Spinal cord (tissue), 10 donors: ENCODE data around the gene AKT2. TPM values are rescaled to one million over a fixed set of nuclear protein-coding genes. Genes with fewer than 3 reads are reported as not detected.

Experiments
- DNase-seq, 6 donors: peaks; one replicate each; pipeline versions ENCODE4 v3.0.0 to v3.0.0-alpha.2; 2013 to 2015; ENCODE audit warnings: low spot score in 6 of 6, low read depth in 4 of 6
- H3K27ac ChIP-seq: one replicate; pipeline ENCODE4 v1.5.1; 2013; ENCODE audit warnings: low read depth, low read length, control low read depth
- H3K27me3 ChIP-seq: one replicate; pipeline ENCODE4 v1.6.1; 2013; ENCODE audit warnings: low read length; ENCODE audit not compliant: control insufficient read depth, insufficient read depth
- H3K36me3 ChIP-seq: one replicate; pipeline ENCODE4 v1.6.1; 2013; ENCODE audit warnings: low read length; ENCODE audit not compliant: control insufficient read depth, insufficient read depth
- H3K4me1 ChIP-seq: one replicate; pipeline ENCODE4 v1.6.1; 2013; ENCODE audit warnings: low read length; ENCODE audit not compliant: control insufficient read depth, insufficient read depth
- H3K4me3 ChIP-seq: one replicate; pipeline ENCODE4 v1.5.1; 2013; ENCODE audit warnings: low read depth, low read length, control low read depth
- H3K9me3 ChIP-seq: one replicate; pipeline ENCODE4 v1.6.1; 2013; ENCODE audit warnings: low read length; ENCODE audit not compliant: control insufficient read depth, insufficient read depth
- WGBS: methylation state at CpG from one replicate; pipeline ENCODE4 v1.1.5; 2013; ENCODE audit warnings: missing lambda C conversion rate; ENCODE audit not compliant: insufficient coverage; 5-methylcytosine and 5-hydroxymethylcytosine counted together
- polyA plus RNA-seq, 2 donors: library from polyadenylated mRNA; unstranded; fragments of 120-200 nt; gene quantifications; one replicate each; pipeline ENCODE4 v1.2.1, GENCODE V29; 2013; ENCODE audit not compliant: insufficient read length in 2 of 2
- total RNA-seq, 2 donors: library from RNA; depleted of rRNA in 1 of 2; stranded (reverse); fragments of 120-200 nt in 1 of 2; fragments of >200 nt in 1 of 2; gene quantifications; one replicate each; pipeline versions ENCODE4 v1.2.3 to v1.2.4, GENCODE V29; 2013 to 2014
- donor health status: healthy.

The AKT2 gene
- total and polyA plus RNA-seq, 4 donors = 62.8 to 210 (median 140) TPM

DNA sequence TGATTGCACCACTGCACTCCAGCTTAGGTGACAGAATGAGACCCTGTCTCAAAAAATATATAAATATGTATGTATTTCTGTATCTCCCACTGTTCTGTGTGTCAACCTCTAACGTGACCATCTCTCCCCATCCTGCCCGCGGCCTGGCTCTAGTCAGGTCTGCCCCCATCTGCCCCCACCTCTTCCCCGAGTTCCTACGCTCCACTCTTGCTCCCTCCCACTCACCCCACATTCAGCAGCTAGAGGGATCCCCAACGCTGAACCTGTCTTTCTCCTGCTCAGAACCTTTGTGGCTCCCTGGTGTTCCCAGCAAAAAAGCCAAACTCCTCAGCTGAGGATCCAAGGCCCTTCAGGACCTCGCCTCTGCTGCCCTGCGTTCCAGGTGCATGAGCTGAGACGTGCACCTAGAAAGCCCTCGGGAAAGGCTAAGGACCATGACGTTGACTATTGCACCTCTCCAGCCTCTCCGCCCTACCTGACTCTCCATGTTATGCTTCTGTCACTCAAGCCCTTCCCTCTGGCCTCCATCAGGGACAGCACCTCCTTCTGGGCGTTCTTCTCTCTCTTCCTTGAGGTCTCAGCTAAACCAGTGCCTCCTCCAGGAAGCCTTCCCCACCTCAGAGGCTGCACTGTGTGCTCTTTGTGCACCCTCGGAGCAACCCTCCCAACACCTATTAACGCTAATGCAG lies 18.1 kb downstream of the AKT2 start:
- no peak overlapping the region for H3K4me3 ChIP-seq
- no peak overlapping the region for H3K27ac ChIP-seq
- H3K9me3 ChIP-seq = no peaks in the 10 kb centered on the region
- no peaks in the 10 kb centered on the region for H3K27me3 ChIP-seq
- 85% methylated on average over 15 of the region's 15 CpGs for WGBS
- no peak for DNase-seq
- H3K36me3 ChIP-seq = peaks cover 70% of the 10 kb centered on the region
- H3K4me1 ChIP-seq = peaks cover 35% of the 10 kb centered on the region

DNA sequence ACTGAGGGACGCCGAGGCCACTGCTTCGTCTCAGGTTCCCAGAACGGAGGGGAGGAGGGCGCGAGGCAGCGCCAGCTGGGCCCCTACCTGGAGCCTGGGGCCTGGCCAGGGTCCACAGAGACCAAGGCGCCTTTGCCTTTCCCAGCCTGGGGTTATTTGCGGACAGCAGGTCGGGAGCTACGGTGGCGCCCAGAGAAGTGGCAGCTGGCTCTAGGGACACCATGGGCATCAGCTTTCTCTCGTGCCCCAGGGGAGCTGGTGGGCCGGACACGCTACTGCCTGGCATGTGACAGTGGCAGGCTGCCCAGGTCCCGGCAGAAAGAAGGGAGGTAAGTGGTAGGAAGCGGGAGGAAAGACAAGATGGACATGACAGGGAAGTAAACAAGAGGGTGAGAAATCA lies 19.0 kb downstream of the AKT2 start:
- peak in 3 of 6 donors; percentile 19 to 38 (median 21) for DNase-seq
- H3K4me1 ChIP-seq = peaks cover 35% of the 10 kb centered on the region
- 51% methylated on average over 17 of the region's 17 CpGs for WGBS
- H3K27ac ChIP-seq = no peak overlapping the region
- H3K4me3 ChIP-seq = no peak overlapping the region
- no peaks in the 10 kb centered on the region for H3K9me3 ChIP-seq
- peaks cover 70% of the 10 kb centered on the region for H3K36me3 ChIP-seq
- H3K27me3 ChIP-seq = no peaks in the 10 kb centered on the region

DNA sequence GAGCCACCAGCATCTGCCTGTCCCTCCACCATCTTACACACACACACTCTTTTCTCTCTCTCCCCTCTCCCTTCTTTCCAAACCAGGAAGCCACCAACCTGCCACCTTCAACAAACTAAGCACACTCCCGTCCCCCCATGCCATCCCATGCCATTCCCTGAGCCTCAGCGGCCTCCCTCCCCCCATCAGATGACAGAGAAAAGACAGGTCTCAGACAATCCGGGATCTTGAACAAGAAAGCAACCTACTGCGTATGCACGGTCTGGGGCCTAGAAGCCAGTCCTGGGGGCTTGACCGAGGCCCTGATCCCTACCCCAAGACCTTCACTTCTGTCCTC lies 19.4 kb downstream of the AKT2 start:
- Histone ChIP-seq H3K36me3 (peaks cover 72% of the 10 kb centered on the region), H3K27ac (no peak overlapping the region), H3K4me1 (peaks cover 35% of the 10 kb centered on the region), H3K27me3 (no peaks in the 10 kb centered on the region), H3K4me3 (no peak overlapping the region), H3K9me3 (no peaks in the 10 kb centered on the region)
- 80% methylated on average over 6 of the region's 6 CpGs for WGBS
- no peak for DNase-seq

- no peak overlapping the region for H3K4me3 ChIP-seq
- H3K9me3 ChIP-seq = no peaks in the 10 kb centered on the region
- H3K27me3 ChIP-seq = no peaks in the 10 kb centered on the region
- H3K4me1 ChIP-seq = peaks cover 32% of the 10 kb centered on the region
- no peak overlapping the region for H3K27ac ChIP-seq
- peaks cover 68% of the 10 kb centered on the region for H3K36me3 ChIP-seq
- WGBS = 96% methylated on average over 19 of the region's 22 CpGs
- no peak for DNase-seq
These were observed 19.9 kb downstream of the AKT2 start for GRCh38 chr19:40265055-40265762.

- no peak overlapping the region for H3K27ac ChIP-seq
- H3K36me3 ChIP-seq = peaks cover 62% of the 10 kb centered on the region
These were observed 20.7 kb downstream of the AKT2 start for GRCh38 chr19:40264314-40265054.

GRCh38 chr19:40263440-40264313 lies 21.5 kb downstream of the AKT2 start:
- no peak for DNase-seq
- Histone ChIP-seq H3K27ac (no peak overlapping the region), H3K9me3 (no peaks in the 10 kb centered on the region), H3K4me3 (no peak overlapping the region), H3K4me1 (peaks cover 29% of the 10 kb centered on the region), H3K27me3 (no peaks in the 10 kb centered on the region), H3K36me3 (peaks cover 58% of the 10 kb centered on the region)
- 85% methylated on average over 24 of the region's 24 CpGs for WGBS

More at GRCh38 chr19:40264314-40265054, 20.7 kb downstream of the AKT2 start:
- H3K27me3 ChIP-seq = no peaks in the 10 kb centered on the region
- H3K4me3 ChIP-seq = no peak overlapping the region
- H3K9me3 ChIP-seq = no peaks in the 10 kb centered on the region
- no peak for DNase-seq
- H3K4me1 ChIP-seq = peaks cover 29% of the 10 kb centered on the region
- 78% methylated on average over 18 of the region's 19 CpGs for WGBS

DNA sequence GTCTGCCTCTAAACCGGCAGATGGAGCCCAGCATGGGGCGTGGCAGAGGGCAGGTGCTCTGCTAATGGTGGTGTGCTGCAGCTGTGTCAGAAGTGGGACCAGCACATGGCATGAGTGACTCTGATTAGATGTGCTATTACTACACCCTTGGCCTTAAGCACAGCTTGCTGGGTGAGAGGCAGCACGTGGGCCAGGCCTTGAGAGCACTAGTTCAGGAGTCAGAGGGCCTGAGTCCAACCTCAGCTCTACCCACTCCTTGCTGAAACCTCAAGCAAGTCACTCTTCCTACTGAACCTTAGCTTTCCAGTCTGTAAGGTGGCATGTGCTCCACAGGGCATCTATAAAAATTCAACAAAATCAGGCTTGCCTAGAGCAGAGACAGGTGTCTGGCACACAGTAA lies 22.7 kb downstream of the AKT2 start:
- Histone ChIP-seq H3K36me3 (peaks cover 50% of the 10 kb centered on the region), H3K9me3 (no peaks in the 10 kb centered on the region), H3K27ac (no peak overlapping the region), H3K27me3 (no peaks in the 10 kb centered on the region), H3K4me1 (peaks cover 24% of the 10 kb centered on the region), H3K4me3 (no peak overlapping the region)
- DNase-seq = no peak
- WGBS = 96% methylated on average over 3 of the region's 3 CpGs

DNA sequence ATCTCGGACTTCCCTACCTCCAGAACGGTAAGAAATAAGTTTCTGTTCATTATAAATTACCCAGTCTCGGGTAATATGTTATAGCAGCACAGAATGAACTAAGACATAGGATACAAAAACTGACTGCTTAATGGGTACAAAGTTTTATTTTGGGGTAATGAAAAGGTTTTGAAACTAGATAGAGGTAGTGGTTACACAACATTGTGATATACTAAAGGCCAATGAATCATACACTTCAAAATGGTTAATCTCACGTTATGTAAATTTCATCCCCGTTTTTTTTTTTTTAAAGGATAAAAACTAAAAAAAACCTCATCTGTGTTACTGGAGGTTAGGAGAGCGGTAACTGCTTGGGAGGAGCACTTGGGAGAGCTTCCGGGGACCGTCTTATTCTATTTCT lies 23.5 kb downstream of the AKT2 start:
- peaks cover 53% of the 10 kb centered on the region for H3K36me3 ChIP-seq
- no peak for DNase-seq
- H3K27me3 ChIP-seq = no peaks in the 10 kb centered on the region
- no CpG with 5 or more reads among the region's 8 CpGs for WGBS
- H3K9me3 ChIP-seq = no peaks in the 10 kb centered on the region
- H3K4me3 ChIP-seq = no peak overlapping the region
- H3K4me1 ChIP-seq = peaks cover 16% of the 10 kb centered on the region
- no peak overlapping the region for H3K27ac ChIP-seq

DNA sequence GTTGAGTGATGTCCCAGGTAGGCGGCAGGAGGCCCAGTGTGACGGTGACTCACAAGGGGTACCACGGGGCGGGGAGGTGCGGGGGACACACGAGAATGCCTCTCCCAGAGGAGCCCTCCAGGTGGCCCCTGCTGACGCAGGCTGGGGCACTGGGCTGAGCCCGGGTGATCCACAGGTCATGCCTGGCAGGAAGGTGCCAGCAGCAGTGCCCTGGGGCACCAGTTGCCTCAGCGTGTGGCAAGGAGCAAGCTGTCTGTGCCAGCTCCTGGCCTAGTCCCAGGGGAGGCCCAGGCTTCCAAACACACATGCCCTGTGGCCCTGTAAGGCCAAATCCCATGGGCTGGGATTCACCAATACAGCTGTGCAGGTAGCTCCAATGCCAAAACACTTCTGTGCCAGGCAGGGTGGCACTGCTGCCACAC lies 28.0 kb downstream of the AKT2 start:
- DNase-seq = no peak
- H3K36me3 ChIP-seq = peaks cover 39% of the 10 kb centered on the region
- no peaks in the 10 kb centered on the region for H3K27me3 ChIP-seq
- H3K4me1 ChIP-seq = no peaks in the 10 kb centered on the region
- no peak overlapping the region for H3K4me3 ChIP-seq
- 92% methylated on average over 9 of the region's 9 CpGs for WGBS
- H3K27ac ChIP-seq = no peak overlapping the region
- H3K9me3 ChIP-seq = no peaks in the 10 kb centered on the region
